H1 (cell line): Measurements from ENCODE around the gene ARCN1. TPM values are rescaled to one million over a fixed set of nuclear protein-coding genes. Genes with fewer than 3 reads are reported as not detected.
A peak's percentile ranks its signal among the peaks of the same experiment; 100 is the strongest.

ENCODE experiments used
- CTCF ChIA-PET: fragments of 300-600 bp; sonication (Branson Sonifier 250); formaldehyde crosslinking; loops from one replicate; lab custom pipeline; 2021; ENCODE audit not compliant: partially characterized antibody; lab: Charles Lee
- POLR2A ChIA-PET: fragments of 300-600 bp; sonication (Branson Sonifier 250); formaldehyde crosslinking; loops from one replicate; lab custom pipeline; 2021; ENCODE audit warnings: inconsistent platforms; ENCODE audit not compliant: partially characterized antibody; lab: Charles Lee
- DNase-seq, 2 experiments: peaks; one replicate each; pipeline versions ENCODE4 v3.0.0 to v3.0.0-alpha.2; 2010 to 2022; ENCODE audit warnings: low spot score in 2 of 2, low read depth in 1 of 2, mixed read lengths in 1 of 2
- FAIRE-seq: peaks from 2 replicates; lab custom pipeline; 2011; peaks lifted over from hg19 to GRCh38; lab: Jason Lieb, UNC
- H2AFZ ChIP-seq: 2 replicates; pipeline ENCODE4 v1.8.1; 2012; ENCODE audit warnings: low read length, inconsistent platforms
- H2AK5ac ChIP-seq: 2 replicates; pipeline ENCODE4 v1.6.1; 2013; ENCODE audit warnings: low read depth, low read length
- H2BK120ac ChIP-seq: replicated peaks from 2 replicates; pipeline ENCODE3; 2013; ENCODE audit warnings: low read depth, low read length, inconsistent platforms
- H2BK12ac ChIP-seq: 2 replicates; pipeline ENCODE4 v1.6.1; 2013; ENCODE audit warnings: low read depth, low read length
- H2BK15ac ChIP-seq: 2 replicates; pipeline ENCODE4 v1.6.1; 2013; ENCODE audit warnings: low read length
- H2BK20ac ChIP-seq: 2 replicates; pipeline ENCODE4 v1.6.1; 2013; ENCODE audit warnings: low read length
- H2BK5ac ChIP-seq: 2 replicates; pipeline ENCODE4 v1.6.1; 2013; ENCODE audit warnings: low read depth, low read length
- H3K14ac ChIP-seq: 2 replicates; pipeline ENCODE4 v1.6.1; 2013; ENCODE audit warnings: inconsistent platforms; ENCODE audit not compliant: insufficient read length
- H3K18ac ChIP-seq: 2 replicates; pipeline ENCODE4 v1.6.1; 2013; ENCODE audit warnings: low read length; ENCODE audit errors: extremely low read depth
- H3K23ac ChIP-seq: 2 replicates; pipeline ENCODE4 v1.6.1; 2013; ENCODE audit warnings: inconsistent platforms; ENCODE audit not compliant: insufficient read length
- H3K23me2 ChIP-seq: 2 replicates; pipeline ENCODE4 v1.6.1; 2013; ENCODE audit warnings: low read depth, low read length
- H3K27ac ChIP-seq: 2 replicates; pipeline ENCODE4 v1.6.1; 2011; ENCODE audit warnings: low read depth, low read length, inconsistent platforms
- H3K27me3 ChIP-seq, 4 experiments: replicated peaks in 1 of 4; 1 replicate in 1 of 4; 2 replicates in 3 of 4; pipeline versions ENCODE4 v1.6.1 to v1.8.1; 2011 to 2013; ENCODE audit warnings: low read length in 3 of 4, mild to moderate bottlenecking in 3 of 4, inconsistent platforms in 2 of 4, mixed read lengths in 2 of 4, moderate library complexity in 1 of 4; ENCODE audit not compliant: control insufficient read depth in 3 of 4, insufficient read depth in 3 of 4; ENCODE audit errors: extremely low read depth in 1 of 4
- H3K36me3 ChIP-seq, 4 experiments: 2 replicates each; pipeline versions ENCODE4 v1.6.1 to v1.8.1; 2011 to 2013; ENCODE audit warnings: mild to moderate bottlenecking in 4 of 4, low read length in 3 of 4, moderate library complexity in 2 of 4, control low read depth in 1 of 4, inconsistent platforms in 1 of 4; ENCODE audit not compliant: insufficient read depth in 4 of 4, control insufficient read depth in 2 of 4
- H3K4ac ChIP-seq: replicated peaks from 2 replicates; pipeline ENCODE3; 2013; ENCODE audit warnings: low read length, low read depth, mixed read lengths, inconsistent platforms; ENCODE audit not compliant: insufficient read length
- H3K4me1 ChIP-seq, 4 experiments: replicated peaks in 1 of 4; 1 replicate in 1 of 4; 2 replicates in 3 of 4; pipeline versions ENCODE4 v1.6.1 to v1.8.1; 2011 to 2013; ENCODE audit warnings: low read length in 3 of 4, inconsistent platforms in 2 of 4, mixed read lengths in 1 of 4; ENCODE audit not compliant: insufficient read depth in 4 of 4, control insufficient read depth in 3 of 4
- H3K4me2 ChIP-seq, 2 experiments: 2 replicates each; pipeline versions ENCODE4 v1.6.1 to v1.8.1; 2011 to 2013; ENCODE audit warnings: low read depth in 2 of 2, low read length in 2 of 2, control low read depth in 1 of 2, inconsistent platforms in 1 of 2, mild to moderate bottlenecking in 1 of 2; ENCODE audit not compliant: insufficient read depth in 1 of 2
- H3K4me3 ChIP-seq, 4 experiments: fragments of 200-600, 300-600 bp in 1 of 4; sonication (generic), shearing (Covaris generic), sonication (Bioruptor Twin) in 1 of 4; 2 replicates each; pipeline versions ENCODE4 v1.5.1 to v1.8.1; 2011 to 2016; ENCODE audit warnings: low read length in 4 of 4, low read depth in 3 of 4, control low read depth in 2 of 4, inconsistent platforms in 2 of 4, mild to moderate bottlenecking in 2 of 4, mixed read lengths in 1 of 4, moderate library complexity in 1 of 4; ENCODE audit not compliant: insufficient read depth in 2 of 4; ENCODE audit errors: extremely low read depth in 1 of 4
- H3K56ac ChIP-seq: replicated peaks from 2 replicates; pipeline ENCODE3; 2013; ENCODE audit warnings: low read depth, mild to moderate bottlenecking, mixed read lengths, low read length, inconsistent platforms; ENCODE audit not compliant: insufficient read length
- H3K79me1 ChIP-seq: 2 replicates; pipeline ENCODE4 v1.6.1; 2013; ENCODE audit warnings: low read depth, low read length, control low read depth
- H3K79me2 ChIP-seq, 2 experiments: 2 replicates each; pipeline versions ENCODE4 v1.6.1 to v1.8.1; 2012 to 2013; ENCODE audit warnings: low read length in 2 of 2, mild to moderate bottlenecking in 2 of 2, inconsistent platforms in 1 of 2; ENCODE audit not compliant: insufficient read depth in 2 of 2, control insufficient read depth in 1 of 2
- H3K9ac ChIP-seq, 4 experiments: replicated peaks in 1 of 4; 1 replicate in 1 of 4; 2 replicates in 3 of 4; pipeline versions ENCODE4 v1.6.1 to v1.8.1; 2011 to 2013; ENCODE audit warnings: low read depth in 3 of 4, low read length in 3 of 4, control low read depth in 2 of 4, mild to moderate bottlenecking in 2 of 4, moderate library complexity in 2 of 4, inconsistent platforms in 1 of 4; ENCODE audit errors: extremely low read depth in 1 of 4
- H3K9me3 ChIP-seq, 2 experiments: 2 replicates each; pipeline versions ENCODE4 v1.6.1 to v1.8.1; 2012 to 2013; ENCODE audit warnings: mild to moderate bottlenecking in 2 of 2, moderate library complexity in 2 of 2, control low read depth in 1 of 2, inconsistent platforms in 1 of 2, low read depth in 1 of 2, low read length in 1 of 2, mixed read lengths in 1 of 2; ENCODE audit not compliant: insufficient read depth in 2 of 2
- H4K20me1 ChIP-seq, 2 experiments: replicated peaks in 1 of 2; 2 replicates each; pipeline versions ENCODE3 to v1.8.1; 2011 to 2013; ENCODE audit warnings: inconsistent platforms in 2 of 2, low read length in 2 of 2, mild to moderate bottlenecking in 1 of 2; ENCODE audit not compliant: insufficient read depth in 2 of 2, control insufficient read depth in 1 of 2
- H4K5ac ChIP-seq: 2 replicates; pipeline ENCODE4 v1.6.1; 2013; ENCODE audit warnings: low read length, low read depth, mixed read lengths, inconsistent platforms; ENCODE audit not compliant: insufficient read length
- H4K8ac ChIP-seq: 2 replicates; pipeline ENCODE4 v1.8.0; 2013; ENCODE audit warnings: mild to moderate bottlenecking, moderate library complexity, low read length, inconsistent platforms; ENCODE audit not compliant: insufficient read depth; ENCODE audit errors: extremely low read depth
- H4K91ac ChIP-seq: replicated peaks from 2 replicates; pipeline ENCODE3; 2013; ENCODE audit warnings: low read length, mixed read lengths, inconsistent platforms; ENCODE audit not compliant: insufficient read length
- BCL11A ChIP-seq, 2 experiments: IDR thresholded peaks; one replicate each; pipeline ENCODE4 v1.6.1; 2011; ENCODE audit warnings: low read depth in 2 of 2, low read length in 2 of 2, mild to moderate bottlenecking in 2 of 2
- GABPA ChIP-seq: IDR thresholded peaks from 2 replicates; pipeline ENCODE4 v1.6.1; 2011; ENCODE audit warnings: mild to moderate bottlenecking, low read length, moderate library complexity, borderline replicate concordance; ENCODE audit not compliant: insufficient read depth
- MAX ChIP-seq: IDR thresholded peaks from 2 replicates; pipeline ENCODE4 v1.6.1; 2012; ENCODE audit warnings: inconsistent platforms
- RBBP5 ChIP-seq: IDR thresholded peaks from 2 replicates; pipeline ENCODE4 v1.7.1; 2012; ENCODE audit warnings: low read depth, mild to moderate bottlenecking, inconsistent platforms, low read length, moderate library complexity, borderline replicate concordance
- SAP30 ChIP-seq: fragments of 300-600 bp; sonication (generic); IDR thresholded peaks from 2 replicates; pipeline ENCODE4 v1.7.1; 2012; ENCODE audit warnings: low read length, moderate library complexity, mild to moderate bottlenecking, inconsistent platforms; ENCODE audit not compliant: insufficient read depth, insufficient replicate concordance
- SIN3A ChIP-seq, 2 experiments: IDR thresholded peaks in 1 of 2; conservative IDR thresholded peaks in 1 of 2; 2 replicates each; pipeline ENCODE4 v1.6.1; 2011 to 2012; ENCODE audit warnings: low read length in 2 of 2, improper control_type of control experiment in 1 of 2, low read depth in 1 of 2, mild to moderate bottlenecking in 1 of 2
- TCF12 ChIP-seq: IDR thresholded peaks from 2 replicates; pipeline ENCODE4 v1.6.1; 2011; ENCODE audit warnings: low read depth, mild to moderate bottlenecking, low read length
- TEAD4 ChIP-seq: IDR thresholded peaks from 2 replicates; pipeline ENCODE4 v1.6.1; 2012; ENCODE audit warnings: low read depth, low read length, inconsistent platforms, mixed read lengths
- WGBS, 2 experiments: shearing (Covaris generic) in 1 of 2; methylation state at CpG; one replicate each; pipeline versions ENCODE4 v1.1.6 to v1.1.7; 2013 to 2015; ENCODE audit warnings: low lambda C conversion rate in 2 of 2, mixed read lengths in 2 of 2, inconsistent platforms in 1 of 2, low coverage in 1 of 2, missing lambda C conversion rate in 1 of 2; ENCODE audit not compliant: insufficient replicate concordance in 2 of 2, insufficient coverage in 1 of 2, insufficient read length in 1 of 2; ENCODE audit errors: extremely low coverage in 1 of 2, missing lambda C conversion rate in 1 of 2; 5-methylcytosine and 5-hydroxymethylcytosine counted together
- polyA plus RNA-seq, 7 experiments: library from polyadenylated mRNA; depleted of rRNA in 3 of 7; stranded (reverse) in 5 of 7; unstranded in 2 of 7; fragments of >200 nt in 5 of 7; fragments of 200-250 nt in 2 of 7; gene quantifications; 1 replicate in 5 of 7; 2 replicates in 1 of 7; 4 replicates in 1 of 7; pipeline versions ENCODE4 v1.2.1 to v1.2.3, GENCODE V29; 2011 to 2013; ENCODE audit warnings: missing spikeins in 2 of 7, mixed read lengths in 2 of 7
- total RNA-seq: library from RNA; stranded (reverse); fragmentation: NEBNext Ultra II Directional; extraction: Animal tissue kit (Norgen Biotek cat#: 25700); gene quantifications from 2 replicates; pipeline ENCODE4 v1.2.1, GENCODE V29; 2021

The ARCN1 gene
- total and polyA plus RNA-seq, 2 of the 8 experiments (the other 6 are each of a cell fraction or from before 2014, with no cell fraction given): 132 to 146 TPM

GRCh38 chr11:118531597-118532084 is 40.6 kb upstream of the ARCN1 start:
- Histone ChIP-seq H3K4me2 (peak overlapping the region; percentile 72 to 97), H4K8ac (no peak overlapping the region), H3K36me3 (no peaks in the 10 kb centered on the region; a peak in 1 of 8 replicates), H3K56ac (no peak overlapping the region), H4K20me1 (peaks cover 0 to 1% of the 10 kb centered on the region in 2 experiments), H4K5ac (no peak overlapping the region), H2AFZ (peak overlapping the region; percentile 63; the same call in 1 of the 2 replicates), H3K4me3 (peak overlapping the region; percentile 83 to 95 (median 94)), H3K27me3 (no peaks in the 10 kb centered on the region; a peak in 2 of 7 replicates), H3K4ac (no peak overlapping the region), H3K9me3 (no peaks in the 10 kb centered on the region), H2BK20ac (no peak overlapping the region), H2BK15ac (peak overlapping the region; percentile 97; the same call in 1 of the 2 replicates), H3K23ac (no peak overlapping the region), H4K91ac (no peak overlapping the region), H3K79me1 (peaks cover 5% of the 10 kb centered on the region; the same call in 1 of the 2 replicates), H3K27ac (no peak overlapping the region), H3K79me2 (no peaks in the 10 kb centered on the region), H3K14ac (no peak overlapping the region), H3K23me2 (peaks cover 8% of the 10 kb centered on the region), H2BK12ac (peak overlapping the region; percentile 60; the same call in 1 of the 2 replicates), H2BK5ac (peak overlapping the region; percentile 85; the same call in 1 of the 2 replicates), H3K18ac (peak overlapping the region; percentile 89; the same call in 1 of the 2 replicates), H2AK5ac (no peak overlapping the region), H3K9ac (peak overlapping the region in 3 of 4 experiments; percentile 54 to 84 (median 58); a peak in 4 of 7 replicates), H3K4me1 (peaks cover 0 to 14% (median 8%) of the 10 kb centered on the region in 4 experiments; a peak in 5 of 7 replicates), H2BK120ac (no peak overlapping the region)
- TF ChIP-seq TEAD4: no peak
- 0 out of 4 replicates have a peak, but pooled peaks of 1 of the 2 experiments have one; percentile 71 for TF ChIP-seq SIN3A (conservative IDR thresholded peaks at IDR 0.05 in 1 of 2, IDR thresholded peaks at IDR 0.05 in 1 of 2; ENCODE audit: low read depth in 1 of 2, low read length in 2 of 2)
- TF ChIP-seq RBBP5: no peak
- TF ChIP-seq MAX: 0 out of 2 replicates have a peak, but pooled peaks have one; percentile 3
- no peak for TF ChIP-seq GABPA
- no peak for TF ChIP-seq TCF12
- peak; percentile 13 for TF ChIP-seq SAP30
- no peak for TF ChIP-seq BCL11A (IDR thresholded peaks at IDR 0.05; ENCODE audit: low read depth in 2 of 2, low read length in 2 of 2)
- ChIA-PET CTCF (no interaction called here), POLR2A (interaction anchor here (1.0 to 1.4 kb wide), 2 partner anchors 10 to 13 kb away, joined by 3 read pairs; no protein-coding TSS in a partner anchor)
- DNase-seq (no peak), FAIRE-seq (no peak)
- 24% methylated on average over 12 of the region's 12 CpGs; no CpG with 5 or more reads in 1 of the 2 experiments for WGBS, 2 experiments
